Stimulated activated CD8-positive, alpha-beta memory T cell treated with anti-CD3 and anti-CD28 coated beads, Interleukin-7, amount 100 ng/mL, for 4 hours (primary cell): Measurements from ENCODE around the gene CCT8L2.
"Not testable (repeated sequence)": the region's sequence is repeated elsewhere in the genome, so short reads cannot be mapped to it uniquely, and the experiment has no call there.

Experiments used
- DNase-seq, 2 donors: peaks; one replicate each; pipeline ENCODE4 v3.0.0-alpha.2; 2020; ENCODE audit warnings: low read depth in 2 of 2

Gene CCT8L2

GRCh38 chr22:16595251-16595650 lies 2.6 kb upstream of the CCT8L2 start:
- DNase-seq, result not testable (repeated sequence)

GRCh38 chr22:16594026-16594425 lies 1.4 kb upstream of the CCT8L2 start:
- no peak for DNase-seq

- not testable (repeated sequence) for DNase-seq
These were observed 379 bp downstream of the CCT8L2 start for GRCh38 chr22:16592231-16592630.

DNA sequence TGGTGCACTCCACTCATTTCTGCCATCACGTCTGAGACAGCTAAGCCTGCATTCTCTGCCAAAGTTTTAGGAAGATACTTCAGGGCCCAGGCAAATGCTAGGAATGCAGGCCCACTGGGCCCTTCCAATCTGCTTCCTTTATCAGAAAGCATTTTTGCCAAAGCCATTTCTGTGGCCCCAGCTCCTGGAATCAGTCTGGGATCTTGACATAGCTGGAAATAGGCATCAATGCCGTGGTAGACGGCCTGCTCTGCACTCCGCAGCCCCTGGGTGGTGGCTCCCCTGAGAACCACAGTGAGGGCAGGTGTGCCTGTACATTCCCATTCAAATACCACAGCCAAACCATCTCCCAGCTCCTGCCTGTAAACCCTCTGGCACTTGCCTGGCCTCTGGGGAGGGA lies 1.5 kb downstream of the CCT8L2 start:
- DNase-seq, result not testable (repeated sequence)

DNA sequence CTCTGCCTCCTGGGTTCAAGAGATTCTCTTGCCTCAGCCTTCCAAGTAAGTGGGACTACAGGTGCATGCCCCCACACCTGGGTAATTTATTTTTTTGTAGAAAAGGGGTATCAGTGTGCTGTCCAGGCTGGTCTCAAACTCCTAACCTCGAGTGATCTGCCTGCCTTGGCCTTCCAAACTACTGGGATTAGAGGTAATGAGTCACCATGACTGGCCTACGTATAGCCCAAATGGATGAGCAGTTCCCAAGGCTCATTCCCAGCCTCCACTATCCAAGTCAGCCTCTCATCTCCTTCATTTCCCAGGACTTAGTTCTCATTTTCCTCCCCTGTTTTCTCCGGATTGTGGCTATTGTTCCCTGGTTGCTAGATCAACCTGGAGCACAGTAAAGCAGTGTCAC lies 5.6 kb downstream of the CCT8L2 start:
- DNase-seq, result no peak

- DNase-seq, result no peak
These were observed 6.4 kb downstream of the CCT8L2 start for GRCh38 chr22:16586170-16586569.

DNA sequence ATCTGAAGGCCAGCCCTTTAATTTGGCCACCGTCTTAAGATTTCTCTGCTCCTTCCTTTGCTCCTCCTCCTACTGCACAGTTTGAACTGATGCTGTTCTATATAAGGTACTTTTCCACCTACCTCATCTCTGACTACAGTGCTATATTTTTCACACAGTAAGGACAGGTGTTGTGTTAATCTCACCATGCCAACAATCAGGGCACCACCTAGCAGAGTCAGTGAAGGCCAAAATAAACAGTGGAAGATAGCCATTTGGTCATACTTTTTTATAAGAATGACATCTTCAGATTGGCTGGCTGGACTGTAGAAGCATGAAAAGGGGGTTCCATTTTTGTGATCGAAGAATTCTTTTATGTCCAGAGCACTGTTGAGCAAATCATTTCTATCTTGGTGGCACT lies 11.7 kb downstream of the CCT8L2 start:
- not testable (repeated sequence) for DNase-seq

DNA sequence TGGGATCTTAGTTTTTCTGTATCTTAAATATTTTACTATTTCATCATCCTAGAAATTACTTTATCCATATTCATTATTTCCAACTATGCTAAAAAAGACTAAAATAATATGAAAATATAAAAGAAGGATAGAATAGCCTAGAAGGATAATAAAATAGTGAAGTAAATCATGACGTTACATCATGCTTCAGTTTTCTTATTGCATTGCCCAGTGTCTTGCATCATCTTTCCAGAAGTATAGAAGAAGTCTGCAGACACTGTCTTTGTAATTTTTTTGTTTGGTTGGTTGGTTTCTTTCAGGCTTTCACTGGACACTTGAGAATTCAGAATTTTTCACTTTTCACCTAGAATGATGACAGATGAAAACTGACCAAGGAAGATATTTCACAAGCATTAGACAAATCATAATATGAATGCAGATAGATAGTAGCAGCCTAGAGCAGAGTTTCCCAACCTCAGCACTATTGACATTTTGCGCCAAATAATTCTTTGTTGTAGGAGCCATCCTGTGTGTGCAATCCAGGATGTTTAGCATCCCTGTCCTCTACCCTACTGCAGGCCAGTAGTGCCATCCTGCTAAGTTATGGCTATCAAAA lies 23.3 kb downstream of the CCT8L2 start:
- not testable (repeated sequence) for DNase-seq

DNA sequence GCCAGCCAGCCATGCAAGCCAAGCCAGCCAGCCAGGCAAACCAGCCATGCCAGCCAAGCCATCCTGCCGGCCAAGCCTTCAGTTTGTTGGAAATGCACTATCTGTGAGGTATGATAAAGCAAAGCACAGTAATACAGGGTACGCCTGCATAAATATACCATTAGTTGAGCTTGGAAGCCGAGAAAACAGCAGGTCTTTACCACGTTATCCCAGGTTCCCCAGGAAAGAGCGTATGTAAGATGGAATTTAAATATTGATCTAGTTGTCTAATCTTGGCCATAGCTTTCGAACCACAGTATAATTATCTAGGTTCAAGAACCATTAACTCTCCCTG lies 24.2 kb downstream of the CCT8L2 start:
- DNase-seq, result no peak

GRCh38 chr22:16567617-16568424 lies 24.8 kb downstream of the CCT8L2 start:
- DNase-seq, result not testable (repeated sequence)

GRCh38 chr22:16566421-16567151 lies 26.0 kb downstream of the CCT8L2 start:
- DNase-seq, result not testable (repeated sequence)

- not testable (repeated sequence) for DNase-seq
These were observed 26.8 kb downstream of the CCT8L2 start for GRCh38 chr22:16565585-16566420.

DNA sequence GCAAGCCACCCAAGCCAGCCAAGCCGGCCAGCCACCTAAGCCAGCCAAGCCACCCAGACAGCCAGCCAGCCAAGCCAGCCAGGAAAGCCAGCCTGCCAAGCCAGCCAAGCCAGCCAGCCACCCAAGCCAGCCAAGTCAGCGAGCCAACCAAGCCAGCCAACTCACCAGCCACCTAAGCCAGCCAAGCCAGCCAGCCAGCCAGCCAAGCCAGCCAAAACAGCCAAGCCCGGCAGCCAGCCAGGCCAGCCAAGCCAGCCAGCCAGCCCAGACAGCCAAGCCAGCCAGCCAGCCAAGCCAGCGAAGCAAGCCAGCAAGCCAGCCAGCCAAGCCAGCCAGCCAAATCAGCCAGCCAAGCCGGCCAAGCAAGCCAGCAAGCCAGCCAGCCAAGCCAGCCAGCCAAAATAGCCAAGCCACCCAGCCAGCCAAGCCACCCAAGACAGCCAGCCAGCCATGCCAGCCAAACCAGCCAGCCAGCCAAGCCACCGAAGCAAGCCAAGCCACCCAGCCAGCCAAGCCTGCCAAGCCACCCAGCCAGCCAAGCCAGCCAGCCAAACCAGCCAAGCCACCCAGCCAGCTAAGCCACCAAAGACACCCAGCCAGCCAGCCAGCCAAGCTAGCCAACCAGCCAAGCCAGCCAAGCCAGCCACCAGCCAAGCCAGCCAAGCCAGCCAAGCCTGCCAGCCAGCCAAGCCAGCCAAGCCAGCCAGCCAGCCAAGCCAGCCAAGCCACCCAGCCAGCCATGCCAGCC lies 27.6 kb downstream of the CCT8L2 start:
- DNase-seq, result not testable (repeated sequence)

DNA sequence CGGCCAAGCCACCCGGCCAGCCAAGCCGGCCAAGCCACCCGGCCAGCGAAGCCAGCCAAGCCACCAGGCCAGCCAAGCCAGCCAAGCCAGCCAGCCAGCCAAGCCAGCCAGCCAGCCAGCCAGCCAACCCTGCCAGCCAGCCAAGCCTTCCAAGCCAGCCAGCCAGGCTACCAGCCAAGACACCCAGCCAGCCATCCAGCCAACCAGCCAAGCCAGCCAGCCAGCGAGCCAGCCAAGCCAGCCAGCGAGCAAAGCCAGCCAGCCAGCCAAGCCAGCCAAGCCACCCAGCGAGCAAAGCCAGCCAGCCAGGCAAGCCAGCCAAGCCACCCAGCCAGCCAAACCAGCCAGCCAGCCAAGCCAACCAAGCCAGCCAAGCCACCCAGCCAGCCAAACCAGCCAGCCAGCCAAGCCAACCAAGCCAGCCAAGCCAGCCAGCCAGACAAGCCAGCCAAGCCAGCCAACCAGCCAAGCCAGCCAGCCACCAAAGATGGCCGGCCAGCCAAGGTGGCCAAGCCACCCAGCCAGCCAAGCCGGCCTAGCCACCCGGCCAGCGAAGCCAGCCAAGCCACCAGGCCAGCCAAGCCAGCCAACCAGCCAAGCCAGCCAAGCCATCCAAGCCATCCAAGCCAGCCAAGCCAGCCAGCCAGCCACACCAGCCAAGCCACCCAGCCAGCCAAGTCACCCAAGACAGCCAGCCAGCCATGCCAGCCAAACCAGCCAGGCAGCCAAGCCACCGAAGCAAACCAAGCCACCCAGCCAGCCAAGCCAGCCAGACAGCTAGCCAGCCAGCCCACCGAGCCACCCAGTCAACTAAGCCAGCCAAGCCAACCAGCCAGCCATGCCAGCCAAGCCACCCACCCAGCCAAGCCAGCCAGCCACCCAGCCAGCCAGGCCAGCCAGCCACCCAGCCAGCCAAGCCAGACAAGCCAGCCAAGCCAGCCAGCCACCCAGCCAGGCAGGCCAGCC lies 28.8 kb downstream of the CCT8L2 start:
- no peak for DNase-seq

DNA sequence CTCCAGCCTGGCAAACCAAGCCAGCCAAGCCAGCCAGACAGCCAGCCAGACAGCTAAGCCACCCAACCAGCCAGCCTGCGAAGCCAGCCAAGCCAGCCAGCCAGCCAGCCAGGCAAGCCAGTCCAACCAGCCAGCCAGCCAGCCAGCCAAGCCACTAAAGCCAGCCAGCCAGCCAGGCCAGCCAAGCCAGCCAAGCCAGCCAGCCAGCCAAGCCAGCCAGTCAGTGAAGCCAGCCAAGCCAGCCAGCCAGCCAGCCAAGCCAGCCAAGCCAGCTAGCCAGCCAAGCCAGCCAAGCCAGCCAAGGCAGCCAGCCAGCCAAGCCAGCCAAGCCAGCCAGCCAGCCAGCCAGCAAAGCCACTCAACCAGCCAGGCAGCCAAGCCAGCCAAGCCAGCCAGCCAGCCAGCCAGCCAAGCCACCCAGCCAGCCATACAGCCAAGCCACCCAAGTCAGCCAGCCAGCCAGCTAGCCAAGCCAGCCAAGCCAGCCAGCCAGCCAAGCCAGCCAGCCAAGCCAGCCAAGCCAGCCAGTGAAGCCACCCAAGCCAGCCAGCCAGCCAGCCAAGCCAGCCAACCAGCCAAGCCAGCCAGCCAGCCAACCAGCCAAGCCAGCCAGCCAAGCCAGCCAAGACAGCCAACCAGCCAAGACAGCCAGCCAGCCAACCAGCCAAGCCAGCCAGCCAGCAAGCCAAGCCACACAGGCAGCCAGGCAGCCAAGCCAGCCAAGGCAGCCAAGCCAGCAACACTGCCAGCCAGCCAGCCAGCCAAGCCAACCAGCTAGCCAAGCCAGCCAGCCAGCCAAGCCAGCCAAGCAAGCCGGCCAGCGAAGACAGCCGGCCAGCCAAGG lies 29.7 kb downstream of the CCT8L2 start:
- DNase-seq, result no peak

DNA sequence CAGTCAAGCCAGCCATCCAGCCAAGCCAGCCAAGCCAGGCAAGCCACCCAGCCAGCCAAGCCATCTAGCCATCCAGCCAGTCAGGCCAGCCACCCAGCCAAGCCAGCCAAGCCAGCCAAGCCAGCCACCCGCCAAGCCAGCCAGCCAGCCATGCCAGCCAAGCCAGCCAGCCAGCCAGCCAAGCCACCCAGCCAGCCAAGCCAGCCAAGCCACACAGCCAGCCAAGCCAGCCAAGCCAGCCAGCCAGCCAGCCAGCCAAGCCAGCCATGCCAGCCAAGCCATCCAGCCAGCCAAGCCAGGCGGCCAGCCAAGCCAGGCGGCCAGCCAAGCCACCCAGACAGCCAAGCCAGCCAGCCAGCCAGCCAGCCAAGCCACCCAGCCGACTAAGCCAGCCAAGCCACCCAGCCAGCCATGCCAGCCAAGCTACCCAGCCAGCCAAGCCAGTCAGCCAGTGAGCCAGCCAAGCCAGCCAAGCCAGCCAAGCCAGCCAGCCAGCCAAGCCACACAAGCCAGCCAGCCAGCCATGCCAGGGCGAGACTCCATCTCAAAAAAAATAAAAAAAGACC lies 31.4 kb downstream of the CCT8L2 start:
- DNase-seq, result not testable (repeated sequence)

GRCh38 chr22:16560651-16561050 lies 32.0 kb downstream of the CCT8L2 start:
- DNase-seq, result not testable (repeated sequence)

DNA sequence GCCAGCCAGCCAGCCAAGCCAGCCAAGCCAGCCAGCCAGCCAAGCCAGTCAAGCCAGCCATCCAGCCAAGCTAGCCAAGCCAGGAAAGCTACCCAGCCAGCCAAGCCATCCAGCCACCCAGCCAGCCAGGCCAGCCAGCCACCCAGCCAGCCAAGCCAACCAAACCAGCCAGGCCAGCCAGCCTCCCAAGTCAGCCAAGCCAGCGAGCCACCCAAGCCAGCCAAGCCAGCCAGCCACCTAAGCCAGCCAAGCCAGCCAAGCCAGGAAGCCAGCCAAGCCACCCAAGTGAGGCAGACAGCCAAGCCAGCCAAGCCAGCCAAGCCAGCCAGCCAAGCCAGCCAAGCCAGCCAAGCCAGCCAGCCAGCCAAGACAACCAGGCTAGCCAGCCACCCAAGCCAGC lies 32.6 kb downstream of the CCT8L2 start:
- DNase-seq, result not testable (repeated sequence)
